Measurements from ENCODE around the gene CDK16.

The CDK16 gene

GRCh38 chrX:47218280-47218919 lies at the start of gene CDK16:
Gene CDK16 (plus strand): TSS chrX:47218681. CDS start chrX:47223558, 4,877 bp downstream.
- no peak for TF ChIP-seq CTCF (conservative IDR thresholded peaks at IDR 0.05; ENCODE audit: low read depth, low read length)
- peak within 1 kb of the TSS; percentile 69 for H3K4me3 ChIP-seq (ENCODE audit: low read depth, low read length)
- DNase-seq (ENCODE audit: low read depth): peak; percentile 84

GRCh38 chrX:47169273-47169672 lies 49.2 kb upstream of the CDK16 start:
- no peak for DNase-seq (ENCODE audit: low read depth)
- TF ChIP-seq CTCF (conservative IDR thresholded peaks at IDR 0.05; ENCODE audit: low read depth, low read length): no peak
- H3K4me3 ChIP-seq (ENCODE audit: low read depth, low read length): no peak overlapping the region

GRCh38 chrX:47169726-47170515 lies 48.6 kb upstream of the CDK16 start:
- peak; percentile 72 for DNase-seq (ENCODE audit: low read depth)
- TF ChIP-seq CTCF (conservative IDR thresholded peaks at IDR 0.05; ENCODE audit: low read depth, low read length): no peak

GRCh38 chrX:47170861-47171692 lies 47.4 kb upstream of the CDK16 start:
- H3K4me3 ChIP-seq (ENCODE audit: low read depth, low read length): no peak overlapping the region
- no peak for TF ChIP-seq CTCF (conservative IDR thresholded peaks at IDR 0.05; ENCODE audit: low read depth, low read length)
- DNase-seq (ENCODE audit: low read depth): no peak

More at GRCh38 chrX:47169726-47170515, 48.6 kb upstream of the CDK16 start:
- no peak overlapping the region for H3K4me3 ChIP-seq (ENCODE audit: low read depth, low read length)

- TF ChIP-seq CTCF (conservative IDR thresholded peaks at IDR 0.05; ENCODE audit: low read depth, low read length): no peak
- DNase-seq (ENCODE audit: low read depth): no peak
- H3K4me3 ChIP-seq (ENCODE audit: low read depth, low read length): no peak overlapping the region
Observed at GRCh38 chrX:47171996-47172395, 46.5 kb upstream of the CDK16 start.

- TF ChIP-seq CTCF (conservative IDR thresholded peaks at IDR 0.05; ENCODE audit: low read depth, low read length): no peak
- no peak for DNase-seq (ENCODE audit: low read depth)
- H3K4me3 ChIP-seq (ENCODE audit: low read depth, low read length): no peak overlapping the region
Observed at GRCh38 chrX:47172549-47172948, 45.9 kb upstream of the CDK16 start.

Data from choroid plexus epithelial cell (primary cell).